ENCODE measurements around the gene OSBP2.
"Not testable (repeated sequence)": the region's sequence is repeated elsewhere in the genome, so short reads cannot be mapped to it uniquely, and the experiment has no call there.

OSBP2 gene

GRCh38 chr22:30664798-30665197, 29.9 kb upstream of the OSBP2 start:
- WGBS, 2 experiments (ENCODE audit: insufficient coverage in 2 of 2), result 94 to 97% methylated on average over 10 to 13 of the region's 13 CpGs
- Histone ChIP-seq H3K4me3 (ENCODE audit: extremely low read depth, insufficient read depth, low read length, poor library complexity, severe bottlenecking) (no peak overlapping the region), H3K27ac (ENCODE audit: low read depth, low read length, severe bottlenecking) (no peak overlapping the region), H3K4me1 (ENCODE audit: control insufficient read depth, insufficient read depth, low read length, poor library complexity, severe bottlenecking) (peaks cover 5% of the 10 kb centered on the region), H3K9me3 (ENCODE audit: control insufficient read depth, low read length) (no peaks in the 10 kb centered on the region), H3K36me3 (ENCODE audit: control insufficient read depth, insufficient read depth, low read length) (no peaks in the 10 kb centered on the region)

GRCh38 chr22:30665266-30665665, 29.4 kb upstream of the OSBP2 start:
- H3K4me3 ChIP-seq (ENCODE audit: extremely low read depth, insufficient read depth, low read length, poor library complexity, severe bottlenecking), result no peak overlapping the region
- no peaks in the 10 kb centered on the region for H3K36me3 ChIP-seq (ENCODE audit: control insufficient read depth, insufficient read depth, low read length)
- H3K9me3 ChIP-seq (ENCODE audit: control insufficient read depth, low read length), result no peaks in the 10 kb centered on the region
- peaks cover 5% of the 10 kb centered on the region for H3K4me1 ChIP-seq (ENCODE audit: control insufficient read depth, insufficient read depth, low read length, poor library complexity, severe bottlenecking)
- no peak overlapping the region for H3K27ac ChIP-seq (ENCODE audit: low read depth, low read length, severe bottlenecking)
- WGBS, 2 experiments (ENCODE audit: insufficient coverage in 2 of 2), result 60 to 95% methylated on average over 1 to 2 of the region's 2 CpGs

GRCh38 chr22:30665786-30666185, 28.9 kb upstream of the OSBP2 start:
- Histone ChIP-seq H3K36me3 (ENCODE audit: control insufficient read depth, insufficient read depth, low read length) (no peaks in the 10 kb centered on the region), H3K4me3 (ENCODE audit: extremely low read depth, insufficient read depth, low read length, poor library complexity, severe bottlenecking) (no peak overlapping the region), H3K27ac (ENCODE audit: low read depth, low read length, severe bottlenecking) (no peak overlapping the region), H3K4me1 (ENCODE audit: control insufficient read depth, insufficient read depth, low read length, poor library complexity, severe bottlenecking) (peaks cover 5% of the 10 kb centered on the region), H3K9me3 (ENCODE audit: control insufficient read depth, low read length) (no peaks in the 10 kb centered on the region)
- 87 to 93% methylated on average over 2 of the region's 4 CpGs for WGBS, 2 experiments (ENCODE audit: insufficient coverage in 2 of 2)

- Histone ChIP-seq H3K27ac (ENCODE audit: low read depth, low read length, severe bottlenecking) (no peak overlapping the region), H3K4me1 (ENCODE audit: control insufficient read depth, insufficient read depth, low read length, poor library complexity, severe bottlenecking) (peaks cover 5% of the 10 kb centered on the region), H3K4me3 (ENCODE audit: extremely low read depth, insufficient read depth, low read length, poor library complexity, severe bottlenecking) (peak overlapping the region; percentile 61), H3K9me3 (ENCODE audit: control insufficient read depth, low read length) (no peaks in the 10 kb centered on the region), H3K36me3 (ENCODE audit: control insufficient read depth, insufficient read depth, low read length) (no peaks in the 10 kb centered on the region)
- WGBS, 2 experiments (ENCODE audit: insufficient coverage in 2 of 2), result 18 to 27% methylated on average over 17 to 18 of the region's 18 CpGs
Measured at GRCh38 chr22:30667107-30667493, 27.6 kb upstream of the OSBP2 start.

GRCh38 chr22:30667494-30668385, 26.9 kb upstream of the OSBP2 start, which contains the start of gene DUSP18:
Gene DUSP18 (minus strand): TSS chr22:30667875. CDS start chr22:30664003, 3,872 bp downstream.
- 0 to 1% methylated on average over 65 to 77 of the region's 77 CpGs for WGBS, 2 experiments (ENCODE audit: insufficient coverage in 2 of 2)
- Histone ChIP-seq H3K27ac (ENCODE audit: low read depth, low read length, severe bottlenecking) (peak within 1 kb of the TSS; percentile 41), H3K4me1 (ENCODE audit: control insufficient read depth, insufficient read depth, low read length, poor library complexity, severe bottlenecking) (peaks cover 5% of the 10 kb centered on the region), H3K9me3 (ENCODE audit: control insufficient read depth, low read length) (no peaks in the 10 kb centered on the region), H3K36me3 (ENCODE audit: control insufficient read depth, insufficient read depth, low read length) (no peaks in the 10 kb centered on the region), H3K4me3 (ENCODE audit: extremely low read depth, insufficient read depth, low read length, poor library complexity, severe bottlenecking) (peak within 1 kb of the TSS; percentile 61)

GRCh38 chr22:30668386-30668710, 26.3 kb upstream of the OSBP2 start:
- peaks cover 5% of the 10 kb centered on the region for H3K4me1 ChIP-seq (ENCODE audit: control insufficient read depth, insufficient read depth, low read length, poor library complexity, severe bottlenecking)
- H3K27ac ChIP-seq (ENCODE audit: low read depth, low read length, severe bottlenecking), result no peak overlapping the region
- no peaks in the 10 kb centered on the region for H3K36me3 ChIP-seq (ENCODE audit: control insufficient read depth, insufficient read depth, low read length)
- WGBS, 2 experiments (ENCODE audit: insufficient coverage in 2 of 2), result 13 to 22% methylated on average over 7 to 8 of the region's 10 CpGs
- peak overlapping the region; percentile 61 for H3K4me3 ChIP-seq (ENCODE audit: extremely low read depth, insufficient read depth, low read length, poor library complexity, severe bottlenecking)
- no peaks in the 10 kb centered on the region for H3K9me3 ChIP-seq (ENCODE audit: control insufficient read depth, low read length)

GRCh38 chr22:30671071-30671470, 23.6 kb upstream of the OSBP2 start:
- no peaks in the 10 kb centered on the region for H3K36me3 ChIP-seq (ENCODE audit: control insufficient read depth, insufficient read depth, low read length)
- H3K27ac ChIP-seq (ENCODE audit: low read depth, low read length, severe bottlenecking), result no peak overlapping the region
- 57 to 88% methylated on average over 1 of the region's 3 CpGs for WGBS, 2 experiments (ENCODE audit: insufficient coverage in 2 of 2)
- H3K4me1 ChIP-seq (ENCODE audit: control insufficient read depth, insufficient read depth, low read length, poor library complexity, severe bottlenecking), result peaks cover 5% of the 10 kb centered on the region
- H3K4me3 ChIP-seq (ENCODE audit: extremely low read depth, insufficient read depth, low read length, poor library complexity, severe bottlenecking), result no peak overlapping the region
- H3K9me3 ChIP-seq (ENCODE audit: control insufficient read depth, low read length), result no peaks in the 10 kb centered on the region

GRCh38 chr22:30673136-30673535, 21.5 kb upstream of the OSBP2 start:
- Histone ChIP-seq H3K27ac (ENCODE audit: low read depth, low read length, severe bottlenecking) (no peak overlapping the region), H3K9me3 (ENCODE audit: control insufficient read depth, low read length) (no peaks in the 10 kb centered on the region), H3K4me1 (ENCODE audit: control insufficient read depth, insufficient read depth, low read length, poor library complexity, severe bottlenecking) (no peaks in the 10 kb centered on the region), H3K4me3 (ENCODE audit: extremely low read depth, insufficient read depth, low read length, poor library complexity, severe bottlenecking) (no peak overlapping the region), H3K36me3 (ENCODE audit: control insufficient read depth, insufficient read depth, low read length) (no peaks in the 10 kb centered on the region)
- 94% methylated on average over 1 to 4 of the region's 4 CpGs for WGBS, 2 experiments (ENCODE audit: insufficient coverage in 2 of 2)

- WGBS, 2 experiments (ENCODE audit: insufficient coverage in 2 of 2), result 88 to 92% methylated on average over 6 of the region's 6 CpGs
- Histone ChIP-seq H3K36me3 (ENCODE audit: control insufficient read depth, insufficient read depth, low read length) (no peaks in the 10 kb centered on the region), H3K4me1 (ENCODE audit: control insufficient read depth, insufficient read depth, low read length, poor library complexity, severe bottlenecking) (no peaks in the 10 kb centered on the region), H3K4me3 (ENCODE audit: extremely low read depth, insufficient read depth, low read length, poor library complexity, severe bottlenecking) (no peak overlapping the region), H3K9me3 (ENCODE audit: control insufficient read depth, low read length) (no peaks in the 10 kb centered on the region), H3K27ac (ENCODE audit: low read depth, low read length, severe bottlenecking) (no peak overlapping the region)
Measured at GRCh38 chr22:30674482-30674881, 20.2 kb upstream of the OSBP2 start.

GRCh38 chr22:30675436-30675835, 19.2 kb upstream of the OSBP2 start:
- Histone ChIP-seq H3K4me1 (ENCODE audit: control insufficient read depth, insufficient read depth, low read length, poor library complexity, severe bottlenecking) (no peaks in the 10 kb centered on the region), H3K4me3 (ENCODE audit: extremely low read depth, insufficient read depth, low read length, poor library complexity, severe bottlenecking) (no peak overlapping the region)
- 92 to 95% methylated on average over 9 of the region's 9 CpGs for WGBS, 2 experiments (ENCODE audit: insufficient coverage in 2 of 2)

GRCh38 chr22:30676565-30676964, 18.1 kb upstream of the OSBP2 start:
- H3K4me1 ChIP-seq (ENCODE audit: control insufficient read depth, insufficient read depth, low read length, poor library complexity, severe bottlenecking); H3K27ac ChIP-seq (ENCODE audit: low read depth, low read length, severe bottlenecking); H3K4me3 ChIP-seq (ENCODE audit: extremely low read depth, insufficient read depth, low read length, poor library complexity, severe bottlenecking); H3K9me3 ChIP-seq (ENCODE audit: control insufficient read depth, low read length); H3K36me3 ChIP-seq (ENCODE audit: control insufficient read depth, insufficient read depth, low read length): not testable (repeated sequence)
- WGBS, 2 experiments (ENCODE audit: insufficient coverage in 2 of 2), result 90 to 93% methylated on average over 3 of the region's 3 CpGs

More at GRCh38 chr22:30675436-30675835, 19.2 kb upstream of the OSBP2 start:
- Histone ChIP-seq H3K36me3 (ENCODE audit: control insufficient read depth, insufficient read depth, low read length) (no peaks in the 10 kb centered on the region), H3K9me3 (ENCODE audit: control insufficient read depth, low read length) (no peaks in the 10 kb centered on the region), H3K27ac (ENCODE audit: low read depth, low read length, severe bottlenecking) (no peak overlapping the region)

All from mesodermal cell (in vitro differentiated cells).